Measurements from ENCODE around the gene CAB39L. TPM values are rescaled to one million over a fixed set of nuclear protein-coding genes. Genes with fewer than 3 reads are reported as not detected.

CAB39L gene
- total and polyA plus RNA-seq, 4 donors: 1.8 to 5.1 (median 2.1) TPM

- no peak for TF ChIP-seq TAF1 (conservative IDR thresholded peaks at IDR 0.05)
- TF ChIP-seq CTCF (IDR thresholded peaks at IDR 0.05; ENCODE audit: low read depth, low read length, missing input control): no peak
- TF ChIP-seq MAX (IDR thresholded peaks at IDR 0.05): no peak
- TF ChIP-seq RAD21 (IDR thresholded peaks at IDR 0.05): no peak
- no peak for TF ChIP-seq FOXA1 (IDR thresholded peaks at IDR 0.05)
- no peak for TF ChIP-seq REST (IDR thresholded peaks at IDR 0.05)
- TF ChIP-seq NR2F2 (IDR thresholded peaks at IDR 0.05): no peak
- no peak for TF ChIP-seq FOXA2 (IDR thresholded peaks at IDR 0.05)
- TF ChIP-seq HNF4A (conservative IDR thresholded peaks at IDR 0.05): no peak
- no peak for TF ChIP-seq RXRA (IDR thresholded peaks at IDR 0.05)
- no peak for TF ChIP-seq SP1 (IDR thresholded peaks at IDR 0.05)
- no peak for TF ChIP-seq ZBTB33 (IDR thresholded peaks at IDR 0.05)
- no peak for TF ChIP-seq ATF3 (IDR thresholded peaks at IDR 0.05)
- TF ChIP-seq EGR1 (IDR thresholded peaks at IDR 0.05; ENCODE audit: low read depth in 2 of 2): no peak
- no peak for DNase-seq (ENCODE audit: low spot score)
- Histone ChIP-seq H3K36me3 (ENCODE audit: control insufficient read depth in 4 of 4, insufficient read depth in 3 of 4, low read depth in 1 of 4, low read length in 3 of 4) (peaks cover 0 to 2% (median 0%) of the 10 kb centered on the region in 4 donors), H3K4me3 (ENCODE audit: low read depth in 1 of 3, low read length in 3 of 3) (no peak overlapping the region), H3K9ac (ENCODE audit: low read depth in 1 of 2, low read length in 2 of 2) (no peak overlapping the region), H3K27ac (ENCODE audit: low read depth in 1 of 2, low read length in 2 of 2) (no peak overlapping the region), H3K4me1 (ENCODE audit: control insufficient read depth in 4 of 4, insufficient read depth in 4 of 4, low read length in 3 of 4) (no peaks in the 10 kb centered on the region), H3K9me3 (ENCODE audit: control insufficient read depth in 4 of 4, low read length in 3 of 4) (peaks cover 0 to 2% (median 0%) of the 10 kb centered on the region in 4 donors), H3K27me3 (ENCODE audit: control insufficient read depth in 4 of 4, insufficient read depth in 4 of 4, low read length in 3 of 4) (no peaks in the 10 kb centered on the region)
- 94% methylated on average over 2 of the region's 2 CpGs for WGBS
Observed at GRCh38 chr13:49357694-49358093, 86.2 kb downstream of the CAB39L start.

- H3K27me3 ChIP-seq (ENCODE audit: control insufficient read depth in 4 of 4, insufficient read depth in 4 of 4, low read length in 3 of 4): no peaks in the 10 kb centered on the region
- peaks cover 0 to 2% (median 0%) of the 10 kb centered on the region in 4 donors for H3K9me3 ChIP-seq (ENCODE audit: control insufficient read depth in 4 of 4, low read length in 3 of 4)
- DNase-seq (ENCODE audit: low spot score): no peak
- no peak overlapping the region for H3K4me3 ChIP-seq (ENCODE audit: low read depth in 1 of 3, low read length in 3 of 3)
- no peaks in the 10 kb centered on the region for H3K4me1 ChIP-seq (ENCODE audit: control insufficient read depth in 4 of 4, insufficient read depth in 4 of 4, low read length in 3 of 4)
- H3K36me3 ChIP-seq (ENCODE audit: control insufficient read depth in 4 of 4, insufficient read depth in 3 of 4, low read depth in 1 of 4, low read length in 3 of 4): peaks cover 0 to 2% (median 0%) of the 10 kb centered on the region in 4 donors
- H3K9ac ChIP-seq (ENCODE audit: low read depth in 1 of 2, low read length in 2 of 2): no peak overlapping the region
- TF ChIP-seq HNF4G (IDR thresholded peaks at IDR 0.05) (no peak), CTCF (IDR thresholded peaks at IDR 0.05; ENCODE audit: low read depth, low read length, missing input control) (no peak), JUND (IDR thresholded peaks at IDR 0.05) (peak in 1 of 2 donors; percentile 16), MAX (IDR thresholded peaks at IDR 0.05) (no peak), ZBTB33 (IDR thresholded peaks at IDR 0.05) (no peak)
- H3K27ac ChIP-seq (ENCODE audit: low read depth in 1 of 2, low read length in 2 of 2): no peak overlapping the region
Observed at GRCh38 chr13:49356223-49356622, 87.6 kb downstream of the CAB39L start.

Data from liver (tissue), 9 donors.